ENCODE data around the gene SPRYD3.
"Not testable (repeated sequence)": the region's sequence is repeated elsewhere in the genome, so short reads cannot be mapped to it uniquely, and the experiment has no call there.

SPRYD3 gene

DNA sequence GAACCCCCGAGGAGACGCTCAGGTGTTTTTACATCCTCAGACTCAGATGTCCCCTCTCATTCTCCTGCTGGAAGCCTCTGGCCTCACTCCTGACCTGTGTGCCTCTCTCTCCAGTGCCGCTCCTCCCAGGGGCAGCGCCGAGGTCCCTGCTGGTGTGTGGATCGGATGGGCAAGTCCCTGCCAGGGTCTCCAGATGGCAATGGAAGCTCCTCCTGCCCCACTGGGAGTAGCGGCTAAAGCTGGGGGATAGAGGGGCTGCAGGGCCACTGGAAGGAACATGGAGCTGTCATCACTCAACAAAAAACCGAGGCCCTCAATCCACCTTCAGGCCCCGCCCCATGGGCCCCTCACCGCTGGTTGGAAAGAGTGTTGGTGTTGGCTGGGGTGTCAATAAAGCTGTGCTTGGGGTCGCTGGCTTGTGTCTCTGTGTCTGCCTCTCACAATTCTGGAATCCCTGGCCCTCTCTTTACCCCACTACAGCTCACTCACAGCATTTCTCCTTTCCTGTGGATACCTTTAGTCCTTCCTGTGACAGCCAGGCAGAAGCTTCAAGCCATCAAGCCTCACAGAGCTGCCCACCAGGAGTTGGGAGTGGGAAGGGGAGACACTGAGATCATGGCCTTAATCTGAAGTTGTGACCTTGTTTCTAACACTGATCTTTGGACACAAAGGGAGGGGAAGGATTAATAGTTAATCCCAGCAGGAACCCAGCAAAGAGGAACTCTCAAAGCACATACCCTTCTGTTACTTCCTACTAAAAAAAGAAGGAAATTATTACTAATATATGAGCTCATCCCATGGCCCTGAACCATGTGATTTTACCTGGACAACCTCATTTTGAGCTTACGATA, 23.0 kb upstream of the SPRYD3 start:
- DNase-seq: no peak

- no peak for DNase-seq
These were observed 22.1 kb upstream of the SPRYD3 start for GRCh38 chr12:53101266-53101665.

DNA sequence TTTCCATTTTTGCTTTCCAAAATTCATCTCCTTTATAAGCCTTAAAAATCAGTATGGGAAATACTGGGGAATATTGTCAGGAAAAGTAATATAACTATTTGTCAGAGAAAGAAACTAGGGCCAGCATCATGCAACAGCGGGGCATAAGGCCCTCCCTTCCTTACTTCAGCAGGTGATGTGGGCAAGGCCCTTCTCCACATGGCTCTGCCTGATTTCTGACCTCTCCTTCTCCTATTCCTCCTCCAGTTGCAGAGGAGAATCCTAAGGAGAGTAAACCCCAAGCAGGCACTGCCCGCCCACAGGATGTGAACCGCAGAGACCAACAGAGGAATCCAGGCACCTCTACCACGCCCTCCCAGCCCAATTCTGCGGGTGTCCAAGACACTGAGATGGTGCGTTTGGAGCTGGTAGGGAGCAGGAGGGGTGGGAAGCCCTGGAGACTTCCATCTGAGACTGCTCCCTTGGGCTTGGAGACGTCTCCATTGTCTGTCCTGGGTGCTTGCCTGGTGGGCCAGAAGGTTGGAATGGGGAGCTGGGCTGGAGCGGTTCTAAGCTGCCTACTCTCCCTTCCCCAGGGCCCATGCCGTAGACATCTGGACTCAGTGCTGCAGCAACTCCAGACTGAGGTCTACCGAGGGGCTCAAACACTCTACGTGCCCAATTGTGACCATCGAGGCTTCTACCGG, 21.4 kb upstream of the SPRYD3 start:
- no peak for DNase-seq

DNA sequence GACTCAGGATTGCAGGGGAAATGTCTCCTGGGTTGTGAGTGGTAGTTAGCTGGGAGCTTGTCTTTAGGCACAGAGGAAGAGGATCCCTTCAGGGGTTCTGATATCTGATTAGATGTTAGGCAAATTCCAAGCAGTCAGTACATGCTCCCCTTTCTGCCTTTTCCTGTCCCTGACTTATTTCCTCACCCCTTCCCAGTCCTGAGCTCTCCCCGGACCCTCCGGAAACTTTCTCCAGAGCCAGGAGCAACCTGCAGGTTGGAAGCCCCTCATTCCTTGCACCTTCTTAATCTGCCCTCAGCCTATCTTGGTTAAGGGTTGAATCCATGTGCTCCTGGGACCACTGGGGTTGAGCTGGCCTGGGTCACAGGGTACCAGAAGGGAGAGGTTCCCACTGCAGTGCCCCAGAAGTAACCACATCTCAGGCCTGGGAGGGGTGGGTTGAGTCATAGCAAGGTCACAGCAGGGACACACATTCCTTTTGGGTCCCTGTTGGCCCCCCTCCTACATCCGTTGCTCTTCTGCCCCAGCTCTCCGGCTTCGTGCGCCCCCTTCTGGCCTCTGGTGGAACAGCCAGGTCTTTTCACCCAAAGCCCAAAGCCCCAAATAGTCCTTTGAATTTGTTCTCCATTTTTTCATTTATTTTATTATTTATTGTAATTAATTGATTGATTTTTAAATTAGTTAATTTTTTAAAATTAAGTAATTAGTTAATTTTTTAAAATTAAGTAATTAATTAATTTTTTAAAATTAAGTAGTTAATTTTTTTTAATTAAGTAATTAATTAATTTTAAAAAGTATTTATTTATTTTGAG, 20.1 kb upstream of the SPRYD3 start:
- DNase-seq: peak; percentile 84

GRCh38 chr12:53098354-53098981, 19.3 kb upstream of the SPRYD3 start:
- no peak for DNase-seq

GRCh38 chr12:53097564-53098353, 18.6 kb upstream of the SPRYD3 start, which contains the start of gene IGFBP6:
Gene IGFBP6, plus strand, starts transcription at chr12:53097667. Its CDS starts 51 bp downstream, at chr12:53097718.
- DNase-seq: peak; percentile 39

GRCh38 chr12:53097207-53097563, 18.0 kb upstream of the SPRYD3 start:
- no peak for DNase-seq

- no peak for DNase-seq
These were observed 17.6 kb upstream of the SPRYD3 start for GRCh38 chr12:53096759-53097158.

DNA sequence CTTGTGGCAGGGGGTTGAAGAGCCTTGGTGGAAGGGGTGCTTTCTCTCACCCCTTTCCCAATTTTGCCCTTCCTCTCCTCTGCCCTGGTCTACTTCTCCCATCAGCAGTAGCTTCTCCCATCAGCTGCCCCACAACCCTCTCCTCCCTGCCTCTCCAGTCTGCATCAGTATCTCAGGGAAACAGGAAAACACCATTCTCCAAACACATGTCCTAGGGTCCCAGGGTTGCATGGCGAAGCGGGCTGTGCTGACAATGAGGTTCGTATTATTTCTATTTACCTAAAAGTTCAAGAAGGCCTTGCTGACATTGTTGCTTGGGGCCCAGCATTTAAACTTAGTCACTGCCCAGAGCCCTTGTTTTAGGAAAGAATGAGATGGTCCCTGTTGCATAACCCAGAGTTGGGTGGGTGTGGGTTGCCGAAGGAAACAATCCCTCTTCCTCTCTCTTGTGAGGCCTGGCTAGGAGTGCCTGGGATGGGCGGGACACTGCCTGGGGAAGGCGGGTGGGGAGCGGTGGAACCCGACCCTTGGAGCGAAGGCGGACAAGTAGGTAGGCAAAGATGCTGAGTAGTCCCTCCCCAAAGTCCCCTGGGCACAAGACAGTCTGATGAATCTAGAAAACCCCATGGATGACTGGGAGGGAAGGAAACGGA, 17.0 kb upstream of the SPRYD3 start:
- no peak for DNase-seq

- not testable (repeated sequence) for DNase-seq
These were observed 16.4 kb upstream of the SPRYD3 start for GRCh38 chr12:53095596-53095895.

GRCh38 chr12:53094796-53095595, 15.8 kb upstream of the SPRYD3 start:
- DNase-seq: not testable (repeated sequence)

DNA sequence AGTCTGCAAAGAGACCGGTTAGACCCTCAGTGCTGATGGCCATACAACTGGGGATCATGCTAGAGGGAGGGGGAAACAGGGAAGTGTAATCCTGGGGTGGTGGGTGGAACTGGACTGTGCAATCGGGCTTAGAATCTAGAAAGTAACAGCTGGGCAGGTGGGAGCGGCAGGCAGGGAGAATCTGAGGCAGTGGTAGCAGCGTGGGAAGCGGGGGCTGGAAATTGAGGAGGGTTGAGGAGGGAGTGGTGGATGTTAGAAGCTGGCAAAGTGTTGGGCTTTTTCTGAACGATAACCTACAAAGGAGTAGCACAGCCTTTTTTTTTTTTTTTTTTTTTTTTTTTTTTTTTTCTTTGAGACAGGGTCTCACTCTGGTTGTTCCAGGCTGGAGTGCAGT, 15.2 kb upstream of the SPRYD3 start:
- no peak for DNase-seq

DNA sequence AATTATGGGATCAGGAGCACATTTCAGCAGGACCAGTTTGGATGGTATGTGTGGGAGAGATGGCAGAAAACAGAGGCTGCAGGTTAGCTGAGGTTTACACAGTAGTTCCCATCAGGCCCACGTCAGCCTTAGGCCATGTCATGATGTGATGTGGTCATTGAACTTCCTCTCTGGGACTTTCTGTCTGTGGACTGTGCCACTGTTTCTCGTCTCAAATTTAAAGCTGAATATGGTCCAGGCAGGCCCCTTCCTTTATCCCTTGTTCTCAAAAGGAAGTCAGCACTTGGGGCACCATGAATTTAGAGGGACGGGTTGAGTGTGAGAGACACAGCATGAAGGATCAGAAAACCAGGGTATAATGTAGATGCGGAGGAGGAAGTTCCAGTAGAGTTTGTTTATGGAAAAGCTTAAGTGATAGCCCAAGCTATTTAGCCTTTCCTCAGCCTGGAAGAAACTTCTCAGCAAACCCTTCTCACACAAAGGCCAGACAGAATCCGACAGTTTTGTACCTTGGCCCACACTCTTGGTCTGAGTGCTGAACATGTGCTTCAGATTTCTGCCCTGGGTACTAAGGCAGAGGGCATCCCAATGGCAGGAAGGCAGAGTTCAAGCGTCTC, 14.7 kb upstream of the SPRYD3 start:
- DNase-seq: peak; percentile 29

GRCh38 chr12:53091756-53092155, 12.6 kb upstream of the SPRYD3 start:
- no peak for DNase-seq

DNA sequence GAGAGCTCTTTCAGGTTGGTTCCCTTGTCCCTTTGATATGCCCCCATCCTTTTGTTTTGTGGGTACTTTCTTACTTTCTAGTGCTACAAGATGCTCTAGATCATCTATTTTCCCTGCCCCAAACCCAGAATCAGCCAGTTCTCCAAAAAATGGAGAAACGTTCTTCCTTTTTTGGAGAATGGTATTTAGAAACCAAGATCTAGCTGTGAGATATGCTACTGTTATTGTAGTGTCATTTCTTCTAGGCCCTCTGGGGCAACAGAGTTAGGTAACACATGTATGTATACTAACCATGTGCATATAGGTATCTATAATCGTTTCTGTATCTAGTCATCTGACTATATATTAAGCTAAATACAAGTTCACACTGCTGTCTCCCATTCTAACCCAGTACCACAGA, 11.4 kb upstream of the SPRYD3 start:
- DNase-seq: no peak

DNA sequence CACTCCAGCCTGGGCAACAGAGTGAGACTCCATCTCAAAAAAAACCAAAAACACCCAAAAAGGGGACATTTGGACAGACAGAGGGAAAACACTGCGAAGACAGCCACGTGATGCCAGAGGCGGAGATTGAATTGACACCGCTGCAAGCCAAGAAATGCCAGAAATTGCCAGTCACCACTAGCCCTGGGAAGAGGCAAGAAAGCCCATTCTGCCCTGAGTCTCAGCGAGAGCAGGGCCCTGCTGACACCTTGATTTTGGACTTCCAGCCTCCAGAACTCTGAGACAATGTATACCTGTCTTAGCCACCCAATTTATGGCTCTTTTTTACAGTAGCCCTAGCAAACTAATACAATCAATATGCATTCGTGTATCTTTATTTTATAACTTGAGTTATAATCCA, 10.9 kb upstream of the SPRYD3 start:
- no peak for DNase-seq

GRCh38 chr12:53086361-53086760, 7.2 kb upstream of the SPRYD3 start:
- no peak for DNase-seq

DNA sequence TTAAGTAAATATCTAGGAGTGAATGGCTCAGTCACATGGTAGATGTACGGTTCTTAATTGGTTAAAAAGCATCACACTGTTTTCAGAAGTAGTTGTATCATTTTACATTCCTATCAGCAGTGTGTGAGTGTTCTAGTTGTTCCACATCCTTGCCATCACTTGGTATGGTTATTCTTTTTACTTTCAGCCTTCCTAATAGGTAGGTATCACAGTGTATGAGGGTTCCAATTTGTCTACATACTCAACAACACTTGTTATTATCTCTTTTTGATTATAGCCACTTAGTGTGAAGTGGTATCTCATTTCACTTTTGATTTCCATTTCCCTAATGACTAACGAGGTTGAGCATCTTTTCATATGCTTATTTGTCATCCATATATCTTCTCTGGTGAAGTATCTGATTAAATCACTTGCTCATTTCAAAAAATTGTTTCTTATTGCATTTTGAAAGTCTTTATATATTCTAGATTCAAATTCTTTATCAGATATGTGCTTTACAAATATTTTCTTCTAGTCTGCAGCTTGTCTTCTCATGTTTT, 3.5 kb upstream of the SPRYD3 start:
- no peak for DNase-seq

- peak; percentile 35 for DNase-seq
These were observed 565 bp downstream of the SPRYD3 start for GRCh38 chr12:53078425-53079225.
